GM19043 (cell line): ENCODE results near the gene ACSL3.

Source experiments
- ATAC-seq: cut with Tn5 transposase; IDR thresholded peaks from one replicate; pipeline ENCODE4 v1.9.1; 2021; ENCODE audit warnings: low read depth; ENCODE audit not compliant: unreplicated experiment

The ACSL3 gene

GRCh38 chr2:222878877-222879603 lies 18.2 kb downstream of the ACSL3 start:
- no peak for ATAC-seq

DNA sequence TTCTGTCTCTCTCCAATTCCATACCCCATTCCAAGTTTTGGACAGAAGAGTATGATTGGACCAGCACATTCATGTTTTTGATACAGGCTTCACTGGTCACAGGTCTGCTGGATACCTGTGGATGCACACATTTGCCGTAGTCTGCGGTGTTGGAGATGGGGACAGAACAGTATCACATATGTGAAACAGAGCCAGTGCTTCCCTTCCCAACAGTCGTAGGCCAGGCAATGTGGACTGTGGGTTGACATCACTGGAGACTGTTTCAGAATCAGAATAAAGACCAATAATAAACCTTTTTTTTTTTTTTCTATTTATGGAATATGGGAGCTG lies 18.7 kb downstream of the ACSL3 start:
- no peak for ATAC-seq

DNA sequence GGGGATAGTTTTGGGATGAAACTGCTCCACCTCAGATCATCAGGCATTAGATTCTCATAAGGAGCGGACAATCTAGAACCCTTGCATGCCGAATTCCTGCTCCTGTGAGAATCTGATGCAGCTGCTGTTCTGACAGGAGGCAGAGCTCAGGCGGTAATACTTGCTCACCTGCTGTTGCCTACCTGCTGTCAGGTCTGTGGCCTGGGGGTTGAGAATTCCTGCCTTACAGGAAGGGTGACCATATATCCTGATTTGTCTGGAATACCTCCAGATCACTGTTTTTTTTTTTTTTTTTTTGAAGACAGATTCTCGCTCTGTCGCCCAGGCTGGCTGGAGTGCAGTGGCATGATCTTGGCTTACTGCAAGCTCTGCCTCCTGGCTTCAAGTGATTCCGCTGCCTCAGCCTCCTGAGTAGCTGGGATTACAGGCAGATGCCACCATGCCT lies 21.7 kb downstream of the ACSL3 start:
- ATAC-seq = no peak

GRCh38 chr2:222883420-222883819 lies 22.6 kb downstream of the ACSL3 start:
- no peak for ATAC-seq

GRCh38 chr2:222884114-222884771 lies 23.4 kb downstream of the ACSL3 start:
- no peak for ATAC-seq

- no peak for ATAC-seq
Measured at GRCh38 chr2:222884805-222885424, 24.1 kb downstream of the ACSL3 start.

DNA sequence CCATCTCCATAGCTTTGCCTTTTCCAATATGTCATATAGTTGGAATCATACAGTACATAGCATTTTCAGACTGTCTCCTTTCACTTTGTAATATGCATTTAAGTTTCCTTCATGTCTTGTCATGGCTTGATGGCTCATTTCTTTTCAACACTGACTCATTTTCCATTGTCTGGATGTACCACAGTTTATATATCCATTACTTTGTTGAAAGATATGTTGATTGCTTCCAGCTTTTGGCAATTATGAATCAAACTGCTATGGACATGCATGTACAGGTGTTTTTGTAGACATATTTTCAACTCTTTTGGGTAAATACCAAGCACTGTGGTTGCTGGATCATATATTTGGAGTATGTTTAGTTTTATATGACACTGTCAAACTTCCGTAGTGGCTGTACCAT lies 26.3 kb downstream of the ACSL3 start:
- ATAC-seq = no peak

- no peak for ATAC-seq
Measured at GRCh38 chr2:222888716-222889115, 27.9 kb downstream of the ACSL3 start.

DNA sequence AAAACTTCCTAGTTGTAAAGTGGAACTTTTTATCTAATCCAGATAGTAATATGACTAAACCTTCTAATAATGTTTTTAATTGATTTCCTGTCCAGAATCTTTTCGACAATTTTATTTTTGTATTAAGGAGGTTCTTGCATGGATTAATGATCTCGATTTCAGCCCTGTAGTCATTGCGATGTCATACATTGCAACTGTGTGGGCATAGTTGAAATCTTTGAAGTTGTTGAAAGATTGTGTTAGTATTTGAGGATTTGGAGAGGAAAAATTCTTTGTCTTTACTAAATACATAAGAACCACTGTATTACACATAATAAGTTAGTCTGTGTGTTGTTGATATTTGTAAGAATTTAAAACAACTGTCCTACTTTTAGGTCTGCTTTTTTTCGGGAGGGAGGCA lies 31.1 kb downstream of the ACSL3 start:
- no peak for ATAC-seq

GRCh38 chr2:222892321-222892720 lies 31.5 kb downstream of the ACSL3 start:
- no peak for ATAC-seq

- no peak for ATAC-seq
Measured at GRCh38 chr2:222892761-222893160, 31.9 kb downstream of the ACSL3 start.

DNA sequence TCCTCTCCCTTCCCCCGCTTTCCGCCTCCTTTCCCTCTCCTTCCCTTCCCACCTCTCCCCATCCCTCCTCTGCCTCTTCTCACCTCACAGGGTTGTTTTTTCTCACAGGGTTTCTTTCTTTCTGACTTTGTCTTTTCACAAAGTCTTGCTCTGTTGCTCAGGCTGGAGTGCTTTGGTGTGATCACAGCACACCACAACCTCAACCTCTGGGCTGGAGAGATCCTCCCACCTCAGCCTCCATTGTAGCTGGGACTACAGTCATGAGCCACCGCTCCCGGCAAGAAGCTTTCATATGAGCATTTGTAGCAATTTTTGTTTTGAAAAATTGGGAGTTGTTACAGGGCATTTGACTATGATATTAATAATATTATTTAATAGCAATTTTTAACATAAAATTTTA lies 32.9 kb downstream of the ACSL3 start:
- no peak for ATAC-seq

GRCh38 chr2:222895144-222895543 lies 34.3 kb downstream of the ACSL3 start:
- no peak for ATAC-seq

DNA sequence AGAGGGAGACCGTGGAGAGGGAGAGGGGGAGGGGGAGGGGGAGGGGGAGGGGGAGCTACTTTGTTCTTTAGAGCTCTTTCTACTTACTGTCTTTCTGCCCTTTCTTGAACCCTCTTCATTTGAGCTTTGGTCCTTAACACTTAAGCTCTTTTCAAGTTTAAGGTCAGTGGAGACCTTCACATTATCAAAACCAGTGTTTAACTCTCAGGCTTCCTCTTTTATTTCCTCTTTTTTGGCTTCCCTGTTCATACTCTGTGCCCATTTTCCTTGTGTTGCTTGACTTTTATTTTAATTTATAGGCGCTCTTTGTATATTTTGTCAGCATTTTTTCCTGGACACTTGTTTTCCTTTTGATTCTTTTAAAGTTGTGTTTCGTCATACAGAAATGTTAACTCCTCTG lies 37.1 kb downstream of the ACSL3 start:
- ATAC-seq = no peak

DNA sequence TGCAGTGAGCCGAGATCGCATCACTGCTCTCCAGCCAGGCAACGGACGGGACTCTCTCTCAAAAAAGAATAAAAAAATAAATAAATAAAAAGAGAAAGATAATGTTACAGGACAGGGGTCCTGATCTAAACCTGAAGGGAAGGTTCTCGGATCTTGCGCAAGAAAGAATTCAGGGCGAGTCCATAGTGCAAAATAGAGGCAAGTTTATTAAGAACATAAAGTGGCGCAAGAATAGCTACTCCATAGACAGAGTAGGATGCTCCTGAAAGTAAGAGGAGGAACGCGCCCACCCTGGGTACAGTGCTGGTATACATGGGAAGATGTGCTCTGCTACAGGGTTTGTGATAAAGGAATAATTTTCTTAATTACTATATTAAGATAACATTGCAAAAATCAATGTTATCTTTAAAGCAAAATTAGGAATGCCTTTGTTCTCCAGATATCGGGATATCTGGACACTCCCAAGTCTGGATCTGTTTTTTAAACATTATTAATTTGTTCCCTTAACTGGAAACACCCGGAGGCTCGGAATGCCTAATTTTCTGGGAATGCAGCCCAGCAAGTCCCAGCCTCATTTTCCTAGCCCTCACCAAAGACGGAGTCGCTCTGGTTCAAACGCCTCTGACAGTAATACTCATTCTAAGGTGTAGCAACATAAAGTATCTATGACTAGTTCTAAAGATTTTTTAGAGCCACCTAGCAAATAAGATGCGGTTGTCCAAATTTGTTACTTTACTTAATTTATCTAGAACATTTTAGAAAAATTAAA lies 38.8 kb downstream of the ACSL3 start:
- no peak for ATAC-seq

- ATAC-seq = no peak
Measured at GRCh38 chr2:222900354-222900753, 39.5 kb downstream of the ACSL3 start.

DNA sequence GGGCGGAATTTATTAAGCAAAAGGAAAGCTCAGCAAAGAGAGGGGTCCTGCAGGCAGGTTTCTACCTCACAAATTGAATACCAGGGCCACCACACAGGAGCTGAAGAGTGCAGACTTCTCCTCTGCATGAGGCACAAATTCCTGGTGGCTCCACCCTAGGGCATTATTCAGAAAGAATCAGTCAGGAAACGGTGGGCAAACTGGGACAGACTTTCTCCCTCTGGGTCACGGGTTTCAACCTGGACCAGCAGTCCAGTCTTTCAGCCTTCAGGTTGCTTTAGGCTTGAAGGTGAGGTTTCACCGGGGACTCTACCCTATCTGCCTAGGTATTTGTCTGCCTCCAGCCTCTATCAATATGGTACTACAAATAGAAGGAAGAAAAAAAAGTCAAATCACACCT lies 41.8 kb downstream of the ACSL3 start:
- no peak for ATAC-seq

DNA sequence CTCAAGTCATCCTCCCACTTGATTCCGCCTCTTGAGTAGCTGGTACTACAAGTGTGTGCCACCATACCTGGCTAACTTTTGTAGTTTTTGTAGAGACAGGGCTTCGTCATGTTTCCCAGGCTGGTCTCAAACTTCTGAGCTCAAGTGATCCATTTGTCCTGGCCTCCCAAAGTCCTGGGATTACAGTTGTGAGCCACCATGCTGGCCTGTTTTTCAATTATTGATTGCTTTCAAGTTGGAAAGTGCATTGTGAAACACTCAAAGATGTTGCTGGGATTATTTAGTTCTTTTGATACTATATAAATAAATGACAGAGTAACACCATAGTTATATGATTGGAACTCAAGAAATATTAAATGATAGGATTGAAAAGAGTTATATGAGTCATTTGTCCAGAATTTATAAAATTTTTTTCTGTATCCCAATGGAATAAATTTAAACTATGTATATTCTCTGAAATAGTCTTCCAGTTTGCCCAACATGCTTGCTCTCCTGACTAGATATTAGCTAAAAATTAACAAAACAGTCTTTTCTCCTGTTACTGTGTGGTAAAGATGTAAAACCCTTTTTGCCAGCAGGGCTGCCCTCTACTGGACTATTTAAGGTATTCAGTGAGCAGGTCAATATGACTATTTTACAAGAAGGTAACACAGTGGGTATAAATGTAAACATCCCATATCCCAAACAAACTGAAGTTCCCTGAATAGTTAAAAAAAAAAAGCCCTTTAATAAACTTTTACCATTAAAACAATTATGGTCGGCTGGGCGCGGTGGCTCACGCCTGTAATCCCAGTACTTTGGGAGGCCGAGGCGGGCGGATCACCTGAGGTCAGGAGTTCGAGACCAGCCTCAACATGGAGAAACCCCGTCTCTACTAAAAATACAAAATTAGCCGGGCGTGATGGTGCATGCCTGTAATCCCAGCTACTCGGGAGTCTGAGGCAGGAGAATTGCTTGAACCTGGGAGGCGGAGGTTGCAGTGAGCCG lies 42.7 kb downstream of the ACSL3 start:
- peak; percentile 91 for ATAC-seq

DNA sequence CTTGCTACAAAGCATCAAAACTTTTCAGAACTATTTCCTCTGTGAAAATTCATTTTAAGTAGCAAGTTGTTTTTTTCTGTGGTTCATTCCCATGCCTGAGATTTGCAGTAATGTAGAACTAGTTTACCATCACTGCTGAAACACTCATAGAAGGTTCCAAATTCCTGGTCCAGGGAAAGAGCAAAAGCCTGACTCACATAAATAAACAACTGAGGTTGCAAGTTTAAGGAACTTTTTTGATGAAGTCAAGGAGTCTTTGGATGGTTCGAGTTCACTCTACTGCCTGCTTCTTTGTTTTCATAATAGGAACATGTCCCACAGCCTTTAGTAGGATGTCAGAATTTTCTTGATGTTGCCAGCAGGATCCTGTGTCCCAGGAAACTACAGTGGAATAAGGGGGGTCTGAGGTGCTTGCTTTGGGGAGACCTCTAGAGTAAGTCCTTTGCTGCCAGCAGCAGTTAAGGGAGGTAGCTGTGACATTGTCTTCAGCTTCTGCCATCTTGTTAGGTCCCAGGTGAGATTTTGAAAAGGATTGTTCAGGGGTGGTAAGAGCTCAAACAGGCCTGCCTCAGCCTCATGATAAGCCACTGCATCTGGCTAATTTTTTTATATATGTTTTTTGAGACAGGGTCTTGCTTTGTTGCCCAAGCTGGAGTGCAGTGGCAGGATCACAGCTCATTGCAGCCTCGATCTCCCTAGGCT lies 43.9 kb downstream of the ACSL3 start:
- ATAC-seq = no peak
